NCI-H187 (cell line): ENCODE results near the gene CLSTN3.
A peak's percentile ranks its signal among the peaks of the same experiment; 100 is the strongest.
"Not testable (repeated sequence)": the region's sequence is repeated elsewhere in the genome, so short reads cannot be mapped to it uniquely, and the experiment has no call there.

Experiments
- DNase-seq, 2 experiments: peaks; one replicate each; lab custom pipeline; 2025; lab: John Stamatoyannopoulos, UW

CLSTN3 gene

DNA sequence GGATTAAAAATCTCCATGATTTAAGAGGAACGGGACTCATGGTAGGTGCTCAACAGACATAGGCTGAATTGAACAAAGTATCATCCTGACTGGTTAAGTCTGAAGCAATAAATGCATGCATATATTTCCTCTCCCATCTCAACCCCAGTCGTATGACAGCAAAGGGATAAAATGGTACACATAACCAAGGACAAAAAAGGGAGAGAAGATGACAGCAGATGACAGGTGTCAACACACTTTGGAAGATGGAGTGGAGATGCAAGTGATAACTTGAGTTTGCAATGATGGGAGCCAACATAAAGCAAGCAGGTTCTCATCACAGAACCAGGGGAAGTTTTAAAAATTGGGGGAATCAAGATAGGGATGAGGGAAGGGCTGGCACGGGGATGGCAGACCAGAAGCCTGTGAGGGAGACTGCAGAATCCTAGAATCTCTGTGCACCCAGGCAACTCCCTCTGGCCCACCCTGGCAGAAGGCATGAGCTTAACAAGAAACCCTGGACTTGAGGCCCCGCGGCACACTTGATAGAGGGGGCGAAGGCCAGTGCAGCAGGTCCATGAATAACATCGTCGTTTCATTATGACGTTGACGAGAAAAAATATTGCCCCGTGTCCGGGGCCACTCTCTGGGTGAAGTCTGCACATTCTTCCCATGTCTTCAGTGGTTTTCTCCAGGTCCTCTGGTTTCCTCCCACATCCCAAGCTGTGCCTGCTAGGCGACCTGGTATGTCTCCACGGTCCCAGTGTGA is 26.2 kb upstream of the CLSTN3 start:
- DNase-seq: no peak

DNA sequence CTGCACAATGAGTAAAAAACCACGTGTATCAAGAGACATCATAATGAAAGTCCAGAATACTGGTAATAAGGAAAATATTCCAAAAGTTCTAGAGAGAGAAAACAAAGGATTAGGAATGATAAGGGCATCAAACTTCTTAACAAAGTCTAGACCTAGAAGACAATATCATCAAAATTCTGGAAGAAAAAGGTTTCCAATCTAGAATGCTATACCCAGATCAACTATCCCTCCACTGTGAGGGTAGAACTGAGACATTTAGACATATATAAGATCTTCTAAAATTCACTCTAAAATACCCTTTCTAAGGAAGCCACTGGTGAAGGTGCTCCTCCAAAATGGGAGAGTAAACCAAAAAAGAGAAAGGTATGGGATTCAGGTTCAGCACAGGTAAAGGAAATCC is 24.1 kb upstream of the CLSTN3 start:
- DNase-seq: no peak

DNA sequence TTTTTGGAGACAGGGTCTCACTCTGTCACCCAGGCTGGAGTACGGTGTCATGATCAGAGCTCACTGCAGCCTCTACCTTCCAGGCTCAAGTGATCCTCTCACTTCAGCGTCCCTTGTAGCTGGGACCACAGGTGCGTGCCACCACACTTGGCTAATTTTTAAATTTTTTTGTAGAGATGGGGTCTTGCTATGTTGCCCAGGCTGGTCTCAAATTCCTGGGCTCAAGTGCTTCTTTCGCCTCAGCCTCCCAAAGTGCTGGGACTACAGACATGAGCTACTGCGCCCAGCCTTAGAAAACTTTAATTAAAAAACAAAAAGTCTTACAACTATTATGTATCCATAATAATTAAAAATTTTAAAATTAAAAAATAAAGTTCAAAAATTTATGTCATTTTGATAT is 23.0 kb upstream of the CLSTN3 start:
- DNase-seq: not testable (repeated sequence)

DNA sequence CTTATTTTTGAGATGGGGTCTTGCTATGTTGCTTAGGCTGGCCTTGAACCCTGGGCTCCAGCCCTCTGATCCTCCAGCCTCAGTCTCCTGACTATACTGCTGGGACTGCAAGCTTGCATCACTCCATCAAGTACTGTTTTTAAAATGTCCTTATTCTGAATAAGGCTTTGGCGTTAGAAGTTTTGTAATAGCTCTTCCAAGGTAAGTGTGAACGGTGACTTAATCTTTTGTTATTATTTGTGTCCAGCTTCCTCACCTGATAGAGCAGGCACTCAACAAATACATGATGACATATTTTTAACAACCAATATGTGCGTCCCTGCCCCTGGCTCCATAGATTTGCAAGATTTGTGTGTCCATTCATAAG is 22.6 kb upstream of the CLSTN3 start:
- no peak for DNase-seq

GRCh38 chr12:7108003-7108795 is 22.0 kb upstream of the CLSTN3 start:
- no peak for DNase-seq

DNA sequence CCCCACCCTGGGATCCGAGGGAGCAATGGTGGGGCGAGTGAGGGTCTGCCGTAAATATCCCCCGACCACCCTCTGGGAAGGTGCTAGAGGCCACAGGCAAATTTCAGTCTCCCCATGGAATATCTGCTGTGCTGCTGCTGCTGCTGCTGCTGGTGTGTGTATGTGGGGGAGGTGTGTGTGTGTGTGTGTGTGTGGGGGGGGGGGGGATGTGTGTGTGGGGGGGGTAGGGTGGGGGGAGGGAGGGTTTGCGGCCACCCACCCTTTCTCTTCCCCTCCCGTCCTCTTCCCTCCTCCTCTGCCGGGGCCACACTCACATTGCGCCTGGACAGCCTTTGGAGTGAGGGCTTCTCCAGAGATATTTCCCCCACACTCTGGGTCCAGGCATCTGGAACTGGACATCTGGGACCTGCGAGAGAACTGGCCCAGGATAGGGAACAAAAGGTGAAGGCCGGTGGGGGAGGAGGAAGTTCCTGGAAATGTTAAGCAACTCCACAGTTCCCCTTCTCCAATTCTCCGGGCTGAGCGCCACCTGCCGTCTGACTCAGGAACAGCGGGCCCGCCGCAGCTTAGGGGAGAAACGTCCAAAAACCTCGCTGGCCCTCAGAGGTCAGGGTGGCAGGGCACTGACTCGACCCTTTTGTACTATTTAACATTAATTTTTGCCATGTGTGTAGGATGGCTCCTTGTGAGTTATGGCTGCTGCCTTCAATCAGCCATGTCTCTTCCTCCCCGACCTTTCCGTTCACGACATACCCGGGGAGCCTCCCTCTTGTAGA is 21.2 kb upstream of the CLSTN3 start, which contains the start of gene C1RL:
TSS of gene C1RL (minus strand) at position 419 of the 776 bp plus-strand sequence. CDS start at position 385, 34 bp downstream.
- peak; percentile 17 to 37 for DNase-seq

DNA sequence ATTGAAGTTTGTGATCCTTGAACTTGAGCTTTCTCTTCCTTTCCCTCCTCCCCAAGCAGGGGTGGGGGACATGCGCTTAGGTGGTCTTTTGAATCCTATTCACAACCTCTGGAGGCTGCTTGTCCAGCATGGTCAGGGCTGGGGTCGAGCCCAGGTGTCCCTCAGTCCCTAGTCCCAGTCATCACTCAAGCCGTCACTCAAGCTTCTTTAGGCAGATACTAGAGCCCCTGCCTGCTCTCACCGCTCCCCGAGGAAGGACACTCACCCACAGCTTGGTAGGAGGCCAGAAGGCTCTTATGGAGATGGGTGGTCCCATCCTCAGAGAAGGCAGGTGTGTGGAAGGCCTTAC is 20.6 kb upstream of the CLSTN3 start:
- no peak for DNase-seq

DNA sequence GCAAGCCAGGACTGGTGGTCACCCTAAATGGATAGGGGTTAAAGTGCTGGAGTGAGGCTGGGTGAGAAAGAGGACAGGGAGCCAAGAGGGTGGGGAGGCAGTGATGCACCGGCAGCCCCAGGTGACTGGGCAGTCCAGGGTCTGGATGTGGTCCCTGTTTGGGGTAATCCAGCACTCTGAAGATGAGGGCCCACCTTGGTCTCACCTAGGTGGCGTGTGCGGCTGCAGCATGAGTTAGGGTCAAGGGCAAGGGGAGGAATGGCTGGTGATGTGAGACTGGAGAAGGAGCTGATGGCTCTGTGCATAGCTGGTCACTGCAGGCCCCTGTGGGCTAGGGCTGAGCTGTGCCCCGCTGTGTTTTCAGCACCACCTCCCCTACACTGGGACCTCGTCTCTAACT is 19.5 kb upstream of the CLSTN3 start:
- DNase-seq: no peak

DNA sequence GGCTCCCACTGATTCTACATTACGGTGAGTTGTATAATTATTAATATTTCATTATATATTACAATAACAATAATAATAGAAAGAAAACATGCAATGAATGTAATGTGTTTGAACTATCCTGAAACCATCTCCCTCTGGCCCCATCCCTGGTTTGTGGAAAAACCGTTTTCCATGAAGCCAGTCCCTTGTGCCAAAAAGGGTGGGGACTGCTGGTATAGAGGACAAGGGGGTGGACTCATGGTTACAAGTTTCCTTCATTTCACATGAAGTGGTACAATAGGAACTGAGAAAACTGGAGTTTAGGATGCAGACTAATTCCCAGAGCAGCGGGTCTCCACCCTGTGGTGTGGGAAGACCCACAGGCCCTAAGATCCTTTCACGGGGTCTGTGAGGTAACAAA is 18.1 kb upstream of the CLSTN3 start:
- no peak for DNase-seq

DNA sequence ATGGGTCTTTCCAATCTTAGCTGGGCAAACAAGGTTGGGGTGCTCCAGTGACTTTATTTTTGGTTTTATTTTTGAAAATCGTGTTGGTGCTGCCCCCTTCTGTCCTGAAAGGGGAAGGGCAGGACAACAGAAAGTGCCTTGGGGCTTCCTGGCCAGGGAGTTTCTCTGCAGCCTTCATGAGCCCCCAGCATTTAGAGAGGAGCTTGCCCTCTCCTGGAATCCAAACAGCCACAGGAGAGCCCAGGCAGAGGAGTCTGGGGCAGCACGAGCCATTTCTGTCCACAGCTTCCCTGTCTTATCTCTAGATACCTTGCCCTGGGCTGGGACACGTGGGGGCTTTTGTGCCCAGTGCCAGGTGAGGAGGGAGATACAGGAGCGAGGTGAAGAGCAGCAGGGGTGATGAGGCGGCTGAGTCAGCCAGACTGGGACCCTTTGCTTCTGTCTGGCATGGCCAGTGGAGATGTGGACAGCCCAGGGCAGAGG is 16.7 kb upstream of the CLSTN3 start:
- no peak for DNase-seq

DNA sequence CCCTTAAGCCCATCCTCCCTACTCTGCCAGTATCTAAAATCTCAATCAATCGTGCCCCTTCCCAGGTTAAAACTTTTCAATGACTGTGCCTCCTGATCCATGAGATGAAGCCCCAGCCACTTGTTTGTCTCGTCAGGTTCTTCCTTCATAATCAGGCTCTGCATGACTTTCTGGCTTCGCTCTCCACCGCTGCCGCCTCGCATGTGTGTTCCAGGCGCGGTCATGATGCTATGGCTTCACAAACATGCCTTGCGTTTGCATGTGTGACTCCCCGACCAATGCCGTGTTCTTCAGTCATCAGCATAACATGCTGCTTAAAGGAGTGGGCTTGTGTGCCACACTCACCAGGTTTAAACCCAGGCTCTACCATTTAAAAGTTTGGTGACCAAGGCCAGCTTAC is 16.2 kb upstream of the CLSTN3 start:
- no peak for DNase-seq

- DNase-seq: no peak
Measured at GRCh38 chr12:7114851-7115250, 15.3 kb upstream of the CLSTN3 start.

DNA sequence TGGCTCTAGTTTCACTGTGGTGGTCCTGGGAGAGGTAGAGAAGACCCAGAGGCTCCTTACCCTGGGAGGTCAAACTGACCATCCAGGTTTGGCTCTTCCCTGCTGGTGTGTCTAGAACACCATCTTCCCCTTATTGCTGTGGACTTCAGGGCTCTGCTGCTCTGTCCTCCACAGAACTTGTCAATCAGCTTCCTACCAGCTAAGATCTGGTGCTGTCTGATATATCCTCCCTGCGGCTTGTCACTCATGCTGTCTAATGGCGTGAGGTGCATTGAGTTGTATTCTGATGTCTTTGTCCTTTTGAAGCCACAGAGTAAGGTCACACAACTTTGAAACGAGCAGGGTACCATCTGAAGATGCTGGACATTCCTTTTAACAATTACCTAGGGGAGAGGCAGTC is 14.0 kb upstream of the CLSTN3 start:
- no peak for DNase-seq

GRCh38 chr12:7116916-7117315 is 13.3 kb upstream of the CLSTN3 start:
- no peak for DNase-seq

DNA sequence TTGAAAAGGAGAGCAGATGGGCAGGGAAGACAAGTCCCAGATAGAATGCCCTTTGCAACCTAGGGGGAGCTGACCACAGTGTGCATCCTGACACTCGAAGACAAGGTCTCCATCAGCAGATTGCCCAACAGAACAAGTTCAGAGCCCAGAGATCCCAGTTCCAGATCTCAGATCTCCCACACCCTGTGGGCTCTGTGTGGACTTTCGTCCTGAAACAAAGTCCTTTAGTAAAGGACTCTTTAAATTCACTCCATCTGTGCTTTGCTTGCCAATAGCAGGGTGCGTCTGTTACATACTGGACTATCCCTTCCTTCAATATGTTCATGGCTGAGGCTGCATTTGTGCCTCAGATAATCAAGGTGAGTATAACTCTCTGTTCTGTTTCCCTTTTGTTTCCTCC is 12.5 kb upstream of the CLSTN3 start:
- no peak for DNase-seq

DNA sequence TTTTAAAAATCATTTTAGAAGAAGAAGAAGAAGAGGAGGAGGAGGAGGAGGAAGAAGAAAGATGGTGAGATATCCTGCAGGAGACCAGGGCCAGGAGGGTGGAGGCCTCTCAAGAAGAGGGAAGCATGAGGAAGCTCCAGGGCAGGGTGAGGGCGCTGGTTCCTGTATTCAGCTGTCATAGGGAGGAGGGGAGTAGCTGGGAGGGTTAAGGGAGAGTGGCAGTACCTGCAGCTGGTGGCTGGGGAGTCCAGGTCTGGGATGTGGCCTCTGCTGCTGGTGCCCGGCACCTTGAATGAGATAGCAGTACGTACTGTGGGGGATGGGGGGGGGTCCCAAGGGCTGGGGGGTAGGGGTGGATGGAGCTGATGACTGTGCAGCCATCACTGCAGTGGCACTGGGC is 11.3 kb upstream of the CLSTN3 start:
- DNase-seq: no peak

GRCh38 chr12:7120166-7120565 is 10.0 kb upstream of the CLSTN3 start:
- DNase-seq: no peak

- DNase-seq: no peak
Measured at GRCh38 chr12:7121324-7121723, 8.8 kb upstream of the CLSTN3 start.

GRCh38 chr12:7122811-7123769 is 7.1 kb upstream of the CLSTN3 start:
- no peak for DNase-seq

- DNase-seq: no peak
Measured at GRCh38 chr12:7123806-7124522, 6.2 kb upstream of the CLSTN3 start.
